IMR-90 (cell line): Measurements from ENCODE around the gene MESP2. TPM values are rescaled to one million over a fixed set of nuclear protein-coding genes. Genes with fewer than 3 reads are reported as not detected.

Source experiments
- ATAC-seq: fragments of 200-7000 bp; cut with Tn5 transposase; 2 replicates; pipeline ENCODE4 v1.9.1; 2020; ENCODE audit warnings: low read depth, mild to moderate bottlenecking, moderate library complexity
- BruUV-seq: library from RNA; stranded (reverse); fragments of 400-500 nt; replicated peaks from 2 replicates; lab custom pipeline; 2021; lab: Mats Ljungman, UMichigan
- CTCF ChIA-PET: fragments of 300-600 bp; formaldehyde crosslinking; extraction: SDS; loops from one replicate; lab custom pipeline; 2021; ENCODE audit warnings: antibody characterized with exemption; lab: Yijun Ruan, JAX
- POLR2A ChIA-PET: fragments of 300-600 bp; sonication (Branson Sonifier 250); formaldehyde crosslinking; loops from one replicate; lab custom pipeline; 2022; ENCODE audit warnings: antibody characterized with exemption; ENCODE audit not compliant: unreplicated experiment; lab: Charles Lee
- DNase-seq: peaks from one replicate; pipeline ENCODE4 v3.0.0; 2013
- H2AFZ ChIP-seq: replicated peaks from 2 replicates; pipeline ENCODE3; 2013; ENCODE audit warnings: low read length, mild to moderate bottlenecking; ENCODE audit not compliant: poor library complexity
- H2AK5ac ChIP-seq: 2 replicates; pipeline ENCODE4 v1.6.1; 2013; ENCODE audit warnings: low read depth, low read length, inconsistent platforms
- H2AK9ac ChIP-seq: replicated peaks from 2 replicates; pipeline ENCODE3; 2013; ENCODE audit warnings: mild to moderate bottlenecking, low read depth, low read length, moderate library complexity; ENCODE audit not compliant: poor library complexity
- H2BK120ac ChIP-seq: 2 replicates; pipeline ENCODE4 v1.6.1; 2013; ENCODE audit warnings: low read depth, low read length, inconsistent platforms
- H2BK15ac ChIP-seq: 3 replicates; pipeline ENCODE4 v1.6.1; 2013; ENCODE audit warnings: low read depth, low read length, inconsistent platforms
- H2BK20ac ChIP-seq: 2 replicates; pipeline ENCODE4 v1.6.1; 2013; ENCODE audit warnings: low read depth, mild to moderate bottlenecking, inconsistent platforms, low read length, moderate library complexity
- H2BK5ac ChIP-seq: 2 replicates; pipeline ENCODE4 v1.6.1; 2013; ENCODE audit warnings: mild to moderate bottlenecking, low read depth, low read length, inconsistent platforms; ENCODE audit not compliant: poor library complexity, severe bottlenecking
- H3K14ac ChIP-seq: replicated peaks from 2 replicates; pipeline ENCODE4 v1.6.1; 2013; ENCODE audit warnings: low read depth, low read length, inconsistent platforms
- H3K18ac ChIP-seq: 2 replicates; pipeline ENCODE4 v1.6.1; 2013; ENCODE audit warnings: low read depth, low read length, control low read depth
- H3K23ac ChIP-seq: 2 replicates; pipeline ENCODE4 v1.6.1; 2013; ENCODE audit warnings: low read depth, low read length, inconsistent platforms
- H3K27ac ChIP-seq: 2 replicates; pipeline ENCODE4 v1.5.1; 2013; ENCODE audit warnings: mild to moderate bottlenecking, control low read depth, low read length; ENCODE audit not compliant: insufficient read depth
- H3K27me3 ChIP-seq: 2 replicates; pipeline ENCODE4 v1.6.1; 2013; ENCODE audit warnings: low read length; ENCODE audit not compliant: control insufficient read depth, insufficient read depth
- H3K36me3 ChIP-seq: 2 replicates; pipeline ENCODE4 v1.6.1; 2013; ENCODE audit warnings: low read length, mixed read lengths; ENCODE audit not compliant: control insufficient read depth, insufficient read depth
- H3K4ac ChIP-seq: 2 replicates; pipeline ENCODE4 v1.6.1; 2013; ENCODE audit warnings: low read depth, low read length, inconsistent platforms
- H3K4me1 ChIP-seq: 2 replicates; pipeline ENCODE4 v1.6.1; 2013; ENCODE audit warnings: low read length, mixed read lengths; ENCODE audit not compliant: control insufficient read depth, insufficient read depth
- H3K4me2 ChIP-seq: 2 replicates; pipeline ENCODE4 v1.6.1; 2013; ENCODE audit warnings: low read depth, mild to moderate bottlenecking, control low read depth, low read length, moderate library complexity
- H3K4me3 ChIP-seq: 2 replicates; pipeline ENCODE4 v1.5.1; 2013; ENCODE audit warnings: low read depth, mild to moderate bottlenecking, control low read depth, low read length, moderate library complexity; ENCODE audit not compliant: insufficient read depth
- H3K56ac ChIP-seq: 2 replicates; pipeline ENCODE4 v1.6.1; 2013; ENCODE audit warnings: low read length, inconsistent platforms; ENCODE audit not compliant: insufficient read depth; ENCODE audit errors: extremely low read depth
- H3K79me1 ChIP-seq, 2 experiments: 2 replicates each; pipeline ENCODE4 v1.6.1; 2013; ENCODE audit warnings: low read length in 2 of 2, inconsistent platforms in 1 of 2, low read depth in 1 of 2
- H3K9ac ChIP-seq: 2 replicates; pipeline ENCODE4 v1.6.1; 2013; ENCODE audit warnings: low read depth, low read length, control low read depth
- H3K9me1 ChIP-seq: 2 replicates; pipeline ENCODE4 v1.6.1; 2013; ENCODE audit warnings: low read length, inconsistent platforms; ENCODE audit not compliant: insufficient read depth
- H3K9me3 ChIP-seq: 2 replicates; pipeline ENCODE4 v1.6.1; 2013; ENCODE audit warnings: low read length; ENCODE audit not compliant: control insufficient read depth, insufficient read depth
- H4K20me1 ChIP-seq: 2 replicates; pipeline ENCODE4 v1.6.1; 2013; ENCODE audit warnings: low read length, inconsistent platforms; ENCODE audit not compliant: insufficient read depth
- H4K5ac ChIP-seq: 2 replicates; pipeline ENCODE4 v1.6.1; 2013; ENCODE audit warnings: mild to moderate bottlenecking, low read depth, low read length, control low read depth
- H4K8ac ChIP-seq, 2 experiments: 2 replicates each; pipeline ENCODE4 v1.6.1; 2013; ENCODE audit warnings: low read depth in 2 of 2, low read length in 2 of 2, control low read depth in 1 of 2, inconsistent platforms in 1 of 2
- H4K91ac ChIP-seq: 2 replicates; pipeline ENCODE4 v1.6.1; 2013; ENCODE audit warnings: low read depth, low read length, inconsistent platforms; ENCODE audit not compliant: insufficient read depth
- BHLHE40 ChIP-seq: fragments of 150-350 bp; IDR thresholded peaks from 2 replicates; pipeline ENCODE4 v1.6.1; 2016; ENCODE audit warnings: mild to moderate bottlenecking, low read depth, low read length
- CEBPB ChIP-seq: IDR thresholded peaks from 2 replicates; pipeline ENCODE4 v1.6.1; 2012; ENCODE audit warnings: low read depth, low read length, improper control_type of control experiment
- CHD1 ChIP-seq: IDR thresholded peaks from 2 replicates; pipeline ENCODE4 v1.6.1; 2012; ENCODE audit warnings: low read depth, low read length, improper control_type of control experiment
- CTCF ChIP-seq: conservative IDR thresholded peaks from 2 replicates; pipeline ENCODE4 v1.5.1; 2012; ENCODE audit warnings: mild to moderate bottlenecking, low read depth, low read length, improper control_type of control experiment
- FOS ChIP-seq: fragments of 150-350 bp; IDR thresholded peaks from 2 replicates; pipeline ENCODE4 v1.6.1; 2016; ENCODE audit warnings: low read depth, low read length
- MAFK ChIP-seq: IDR thresholded peaks from 2 replicates; pipeline ENCODE4 v1.6.1; 2012; ENCODE audit warnings: low read depth, low read length, improper control_type of control experiment
- MAZ ChIP-seq: IDR thresholded peaks from 2 replicates; pipeline ENCODE4 v1.6.1; 2012; ENCODE audit warnings: low read depth, mild to moderate bottlenecking, low read length, improper control_type of control experiment, moderate library complexity, borderline replicate concordance
- MXI1 ChIP-seq: IDR thresholded peaks from 2 replicates; pipeline ENCODE4 v1.6.1; 2012; ENCODE audit warnings: low read depth, mild to moderate bottlenecking, low read length, moderate library complexity, borderline replicate concordance
- NFE2L2 ChIP-seq: fragments of 150-350 bp; IDR thresholded peaks from 2 replicates; pipeline ENCODE4 v1.6.1; 2016; ENCODE audit warnings: low read depth, mild to moderate bottlenecking, low read length
- RAD21 ChIP-seq: IDR thresholded peaks from 2 replicates; pipeline ENCODE4 v1.6.1; 2012; ENCODE audit warnings: low read length, improper control_type of control experiment
- RCOR1 ChIP-seq: IDR thresholded peaks from 2 replicates; pipeline ENCODE4 v1.6.1; 2012; ENCODE audit warnings: mild to moderate bottlenecking, low read length, improper control_type of control experiment; ENCODE audit not compliant: insufficient replicate concordance
- RFX5 ChIP-seq: IDR thresholded peaks from 2 replicates; pipeline ENCODE4 v1.8.0; 2012; ENCODE audit warnings: low read depth, mild to moderate bottlenecking, low read length, moderate library complexity
- SMC3 ChIP-seq: fragments of 150-350 bp; IDR thresholded peaks from 2 replicates; pipeline ENCODE4 v1.6.1; 2016; ENCODE audit warnings: low read depth, mild to moderate bottlenecking, antibody characterized with exemption, low read length, moderate library complexity
- USF2 ChIP-seq: fragments of 150-350 bp; IDR thresholded peaks from 2 replicates; pipeline ENCODE4 v1.6.1; 2017; ENCODE audit warnings: mild to moderate bottlenecking, antibody characterized with exemption, low read length, low read depth
- WGBS, 2 experiments: methylation state at CpG; one replicate each; pipeline versions ENCODE4 v1.1.5 to v1.1.7; 2013; ENCODE audit warnings: missing lambda C conversion rate in 2 of 2; ENCODE audit not compliant: insufficient read length in 1 of 2; ENCODE audit errors: extremely low coverage in 2 of 2; 5-methylcytosine and 5-hydroxymethylcytosine counted together
- dilution Hi-C: fragments of 300-500 bp; cut with HindIII; formaldehyde crosslinking; loops from one replicate; pipeline ENCODE4 v1.14.3; 2018; ENCODE audit warnings: low sequenced_read_pairs; ENCODE audit not compliant: unreplicated experiment
- in situ Hi-C: fragments of 300-500 bp; cut with MboI; formaldehyde crosslinking; loops from 3 replicates; pipeline ENCODE4 v1.14.3; 2019; ENCODE audit warnings: low sequenced_read_pairs, inconsistent platforms, mixed read lengths
- intact Hi-C: fragments of 100-400 bp; cut with micrococcal nuclease; formaldehyde crosslinking; loops from 2 replicates; pipeline ENCODE4 v1.10.0; 2022
- polyA plus RNA-seq, 3 experiments: library from polyadenylated mRNA; depleted of rRNA; stranded (reverse); fragments of >200 nt; gene quantifications; 2 replicates each; pipeline ENCODE4 v1.2.3, GENCODE V29; 2012; ENCODE audit warnings: low replicate concordance in 1 of 3
- total RNA-seq: library from RNA; depleted of rRNA; stranded (reverse); fragments of >200 nt; gene quantifications from 2 replicates; pipeline ENCODE4 v1.2.3, GENCODE V29; 2012

The MESP2 gene
- total and polyA plus RNA-seq, 2 of the 4 experiments (the other 2 are of a cell fraction) = 0.18 to 0.32 TPM

GRCh38 chr15:89825271-89825940 is 49.3 kb downstream of the MESP2 start:
- Histone ChIP-seq H4K8ac (no peak overlapping the region), H2BK20ac (no peak overlapping the region), H3K9me3 (no peaks in the 10 kb centered on the region), H3K4me1 (peaks cover 27% of the 10 kb centered on the region), H3K14ac (no peak overlapping the region), H3K4me2 (no peak overlapping the region), H4K5ac (no peak overlapping the region), H2BK15ac (no peak overlapping the region), H2AFZ (no peak overlapping the region), H3K56ac (no peak overlapping the region), H3K23ac (no peak overlapping the region), H4K91ac (no peak overlapping the region), H3K18ac (no peak overlapping the region), H3K9ac (no peak overlapping the region), H3K9me1 (peaks cover 25% of the 10 kb centered on the region), H2AK9ac (no peak overlapping the region), H3K79me1 (peaks cover 0 to 6% of the 10 kb centered on the region in 2 experiments; a peak in 1 of 4 replicates), H3K27me3 (no peaks in the 10 kb centered on the region), H2AK5ac (no peak overlapping the region), H3K36me3 (no peaks in the 10 kb centered on the region), H2BK120ac (no peak overlapping the region), H2BK5ac (no peak overlapping the region), H3K27ac (no peak overlapping the region), H4K20me1 (no peaks in the 10 kb centered on the region), H3K4ac (no peak overlapping the region), H3K4me3 (no peak overlapping the region)
- no peak for ATAC-seq
- dilution Hi-C loops = no loop called here
- in situ Hi-C loops = no loop called here
- intact Hi-C loops = no loop called here
- ChIA-PET POLR2A (no interaction called here), CTCF (no interaction called here)
- no TSS peak for BruUV-seq
- TF ChIP-seq RAD21 = no peak
- TF ChIP-seq MAZ = no peak
- TF ChIP-seq CTCF = no peak
- no peak for TF ChIP-seq NFE2L2
- TF ChIP-seq SMC3 = no peak
- TF ChIP-seq RCOR1 = no peak
- no peak for TF ChIP-seq BHLHE40
- no peak for TF ChIP-seq MXI1
- no peak for TF ChIP-seq FOS
- TF ChIP-seq MAFK = no peak
- no peak for TF ChIP-seq CHD1
- TF ChIP-seq RFX5 = no peak
- no peak for TF ChIP-seq CEBPB
- no peak for TF ChIP-seq USF2
- WGBS, 2 experiments = 87% methylated on average over 5 of the region's 10 CpGs; no CpG with 5 or more reads in 1 of the 2 experiments
- no peak for DNase-seq
